ENCODE results near the gene ACACA.

ACACA gene

DNA sequence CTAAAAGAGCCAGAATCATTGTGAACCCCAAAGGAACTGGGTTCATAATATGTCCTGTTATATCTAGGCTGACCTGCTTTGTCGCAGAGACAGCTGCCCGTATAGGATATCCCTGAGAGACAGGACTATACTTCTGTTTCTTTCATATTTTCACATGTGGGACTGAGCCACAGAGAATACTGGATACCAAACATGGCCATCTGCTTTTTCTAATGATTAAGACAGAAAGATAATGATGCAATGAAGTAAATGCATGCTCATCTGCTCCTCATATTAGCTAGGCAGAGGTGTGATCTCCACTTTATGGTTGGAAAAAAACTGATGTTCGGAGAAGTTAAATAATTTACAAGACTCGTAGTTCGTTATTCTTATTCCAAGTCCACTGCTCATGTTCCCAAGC is 297.5 kb downstream of the ACACA start:
- peaks cover 13 to 30% of the 10 kb centered on the region in 2 experiments; a peak in 2 of 3 replicates for H3K36me3 ChIP-seq (ENCODE audit: control insufficient read depth in 2 of 2, insufficient read depth in 1 of 2, low read length in 2 of 2)
- H3K4me1 ChIP-seq (ENCODE audit: control insufficient read depth, insufficient read depth, low read length): peaks cover 9% of the 10 kb centered on the region

DNA sequence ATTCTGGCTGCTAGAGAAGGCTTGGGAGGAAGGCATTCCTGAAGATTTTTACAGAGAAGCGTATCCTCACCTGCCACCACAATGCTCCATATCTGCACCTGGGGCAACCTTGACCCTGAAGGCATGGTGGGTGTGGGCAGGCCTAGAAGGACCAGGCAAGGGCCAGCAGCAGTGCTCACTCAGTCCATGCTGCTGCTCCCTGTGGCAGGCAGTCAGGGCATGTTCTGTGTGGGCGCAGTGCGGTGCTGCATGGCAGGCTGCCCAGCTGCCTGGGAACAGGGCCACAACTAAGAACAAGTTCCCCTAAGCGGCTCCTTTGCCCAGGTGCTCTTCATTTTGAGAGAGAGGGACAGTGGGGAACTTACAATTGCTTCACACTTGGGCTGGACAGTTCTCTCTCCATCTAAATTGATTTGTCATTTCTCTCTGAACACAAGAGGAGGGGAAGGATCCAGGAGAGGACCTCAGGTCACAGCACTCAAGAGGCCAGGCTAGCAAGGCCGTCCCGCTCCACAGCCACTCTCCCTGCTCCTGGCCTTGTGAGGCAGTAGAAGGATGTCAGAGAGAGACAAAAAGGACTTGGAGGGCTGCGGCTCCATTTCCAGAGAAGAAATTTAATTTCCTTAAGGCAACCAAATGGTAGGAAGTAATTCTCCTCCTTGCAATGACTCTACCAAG is 299.1 kb downstream of the ACACA start:
- Histone ChIP-seq H3K27ac (ENCODE audit: extremely low read depth, low read depth, low read length) (no peak overlapping the region), H3K9me3 (ENCODE audit: control insufficient read depth, insufficient read depth, low read depth, low read length) (no peaks in the 10 kb centered on the region), H3K4me1 (ENCODE audit: control insufficient read depth, insufficient read depth, low read length) (peaks cover 9% of the 10 kb centered on the region), H3K4me3 (ENCODE audit: low read depth, low read length) (no peak overlapping the region), H3K36me3 (ENCODE audit: control insufficient read depth in 2 of 2, insufficient read depth in 1 of 2, low read length in 2 of 2) (peaks cover 15 to 26% of the 10 kb centered on the region in 2 experiments)
- CTCF ChIA-PET: interaction anchor here (1.1 kb wide), 1 partner anchor 482 kb away, joined by 4 read pairs; no protein-coding TSS in a partner anchor
- POLR2A ChIA-PET: interaction anchor here (0.6 kb wide), 1 partner anchor 13 kb away, joined by 11 read pairs; no protein-coding TSS in a partner anchor
- TF ChIP-seq ZNF626 (tag by site-specific recombination; IDR thresholded peaks at IDR 0.05): no peak
- TF ChIP-seq, protein P1, sequence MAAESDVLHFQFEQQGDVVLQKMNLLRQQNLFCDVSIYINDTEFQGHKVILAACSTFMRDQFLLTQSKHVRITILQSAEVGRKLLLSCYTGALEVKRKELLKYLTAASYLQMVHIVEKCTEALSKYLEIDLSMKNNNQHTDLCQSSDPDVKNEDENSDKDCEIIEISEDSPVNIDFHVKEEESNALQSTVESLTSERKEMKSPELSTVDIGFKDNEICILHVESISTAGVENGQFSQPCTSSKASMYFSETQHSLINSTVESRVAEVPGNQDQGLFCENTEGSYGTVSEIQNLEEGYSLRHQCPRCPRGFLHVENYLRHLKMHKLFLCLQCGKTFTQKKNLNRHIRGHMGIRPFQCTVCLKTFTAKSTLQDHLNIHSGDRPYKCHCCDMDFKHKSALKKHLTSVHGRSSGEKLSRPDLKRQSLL (tag by site-specific recombination; IDR thresholded peaks at IDR 0.05): no peak
- no peak for TF ChIP-seq ZNF19 (tag by site-specific recombination; IDR thresholded peaks at IDR 0.05; ENCODE audit: low read depth)
- TF ChIP-seq ZNF658 (tag by site-specific recombination; IDR thresholded peaks at IDR 0.05): no peak
- TF ChIP-seq, protein P2, sequence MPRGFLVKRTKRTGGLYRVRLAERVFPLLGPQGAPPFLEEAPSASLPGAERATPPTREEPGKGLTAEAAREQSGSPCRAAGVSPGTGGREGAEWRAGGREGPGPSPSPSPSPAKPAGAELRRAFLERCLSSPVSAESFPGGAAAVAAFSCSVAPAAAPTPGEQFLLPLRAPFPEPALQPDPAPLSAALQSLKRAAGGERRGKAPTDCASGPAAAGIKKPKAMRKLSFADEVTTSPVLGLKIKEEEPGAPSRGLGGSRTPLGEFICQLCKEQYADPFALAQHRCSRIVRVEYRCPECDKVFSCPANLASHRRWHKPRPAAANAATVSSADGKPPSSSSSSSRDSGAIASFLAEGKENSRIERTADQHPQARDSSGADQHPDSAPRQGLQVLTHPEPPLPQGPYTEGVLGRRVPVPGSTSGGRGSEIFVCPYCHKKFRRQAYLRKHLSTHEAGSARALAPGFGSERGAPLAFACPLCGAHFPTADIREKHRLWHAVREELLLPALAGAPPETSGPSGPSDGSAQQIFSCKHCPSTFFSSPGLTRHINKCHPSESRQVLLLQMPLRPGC (tag by site-specific recombination; IDR thresholded peaks at IDR 0.05): no peak
- peak; percentile 59 for TF ChIP-seq ZFHX2 (tag by site-specific recombination; conservative IDR thresholded peaks at IDR 0.05)
- no peak for TF ChIP-seq ZNF354C (tag by site-specific recombination; IDR thresholded peaks at IDR 0.05; ENCODE audit: borderline replicate concordance, low read depth)
- no peak for TF ChIP-seq ZNF677 (tag by site-specific recombination; IDR thresholded peaks at IDR 0.05)
- no peak for TF ChIP-seq ZFP37 (tag by site-specific recombination; IDR thresholded peaks at IDR 0.05)
- TF ChIP-seq ZNF514 (tag by site-specific recombination; IDR thresholded peaks at IDR 0.05): no peak
- no peak for TF ChIP-seq ZNF510 (tag by site-specific recombination; IDR thresholded peaks at IDR 0.05; ENCODE audit: insufficient replicate concordance)
- no peak for TF ChIP-seq YY1 (tag by site-specific recombination; IDR thresholded peaks at IDR 0.05)
- no peak for TF ChIP-seq ZIC2 (tag by site-specific recombination; IDR thresholded peaks at IDR 0.05)
- TF ChIP-seq ZNF600 (tag by site-specific recombination; IDR thresholded peaks at IDR 0.05): 0 out of 2 replicates have a peak, but pooled peaks have one; percentile 20

More for the DNA sequence above, 297.5 kb downstream of the ACACA start:
- ChIA-PET CTCF (no interaction called here), POLR2A (no interaction called here)
- no peak overlapping the region; the same call in 1 of the 2 replicates for H3K27ac ChIP-seq (ENCODE audit: extremely low read depth, low read depth, low read length)
- no peak overlapping the region for H3K4me3 ChIP-seq (ENCODE audit: low read depth, low read length)
- TF ChIP-seq ZNF138 (tag by site-specific recombination; IDR thresholded peaks at IDR 0.05; ENCODE audit: borderline replicate concordance) (no peak), KLF9 (tag by site-specific recombination; IDR thresholded peaks at IDR 0.05; ENCODE audit: low read depth) (no peak), FEZF1 (tag by site-specific recombination; IDR thresholded peaks at IDR 0.05) (no peak), SALL2 (tag by site-specific recombination; IDR thresholded peaks at IDR 0.05; ENCODE audit: borderline replicate concordance) (no peak), ZNF121 (tag by site-specific recombination; IDR thresholded peaks at IDR 0.05) (no peak), ZNF341 (tag by site-specific recombination; IDR thresholded peaks at IDR 0.05; ENCODE audit: low read depth) (no peak), ZNF548 (tag by site-specific recombination; IDR thresholded peaks at IDR 0.05) (no peak)
- TF ChIP-seq, protein P3, sequence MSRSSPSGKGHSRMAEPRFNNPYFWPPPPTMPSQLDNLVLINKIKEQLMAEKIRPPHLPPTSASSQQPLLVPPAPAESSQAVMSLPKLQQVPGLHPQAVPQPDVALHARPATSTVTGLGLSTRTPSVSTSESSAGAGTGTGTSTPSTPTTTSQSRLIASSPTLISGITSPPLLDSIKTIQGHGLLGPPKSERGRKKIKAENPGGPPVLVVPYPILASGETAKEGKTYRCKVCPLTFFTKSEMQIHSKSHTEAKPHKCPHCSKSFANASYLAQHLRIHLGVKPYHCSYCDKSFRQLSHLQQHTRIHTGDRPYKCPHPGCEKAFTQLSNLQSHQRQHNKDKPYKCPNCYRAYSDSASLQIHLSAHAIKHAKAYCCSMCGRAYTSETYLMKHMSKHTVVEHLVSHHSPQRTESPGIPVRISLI (tag by site-specific recombination; IDR thresholded peaks at IDR 0.05): no peak
- TF ChIP-seq, protein P4, sequence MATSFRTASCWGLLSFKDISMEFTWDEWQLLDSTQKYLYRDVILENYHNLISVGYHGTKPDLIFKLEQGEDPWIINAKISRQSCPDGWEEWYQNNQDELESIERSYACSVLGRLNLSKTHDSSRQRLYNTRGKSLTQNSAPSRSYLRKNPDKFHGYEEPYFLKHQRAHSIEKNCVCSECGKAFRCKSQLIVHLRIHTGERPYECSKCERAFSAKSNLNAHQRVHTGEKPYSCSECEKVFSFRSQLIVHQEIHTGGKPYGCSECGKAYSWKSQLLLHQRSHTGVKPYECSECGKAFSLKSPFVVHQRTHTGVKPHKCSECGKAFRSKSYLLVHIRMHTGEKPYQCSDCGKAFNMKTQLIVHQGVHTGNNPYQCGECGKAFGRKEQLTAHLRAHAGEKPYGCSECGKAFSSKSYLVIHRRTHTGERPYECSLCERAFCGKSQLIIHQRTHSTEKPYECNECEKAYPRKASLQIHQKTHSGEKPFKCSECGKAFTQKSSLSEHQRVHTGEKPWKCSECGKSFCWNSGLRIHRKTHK (tag by site-specific recombination; IDR thresholded peaks at IDR 0.05): no peak
- no peaks in the 10 kb centered on the region for H3K9me3 ChIP-seq (ENCODE audit: control insufficient read depth, insufficient read depth, low read depth, low read length)

Data from HEK293 (cell line).